GM19328 (cell line): ENCODE data around the gene NXF1.
"Not testable (repeated sequence)": the region's sequence is repeated elsewhere in the genome, so short reads cannot be mapped to it uniquely, and the experiment has no call there.

Experiments used
- ATAC-seq: cut with Tn5 transposase; IDR thresholded peaks from one replicate; pipeline ENCODE4 v1.9.1; 2021; ENCODE audit warnings: mild to moderate bottlenecking, moderate library complexity; ENCODE audit not compliant: unreplicated experiment

NXF1 gene

GRCh38 chr11:62788991-62789390, 16.2 kb downstream of the NXF1 start:
- no peak for ATAC-seq

- peak; percentile 57 for ATAC-seq
These were observed 18.1 kb downstream of the NXF1 start, which contains the start of gene TMEM179B for GRCh38 chr11:62787005-62787759. TSS of gene TMEM179B (plus strand) at chr11:62787402. CDS start at chr11:62787432, 30 bp downstream.

DNA sequence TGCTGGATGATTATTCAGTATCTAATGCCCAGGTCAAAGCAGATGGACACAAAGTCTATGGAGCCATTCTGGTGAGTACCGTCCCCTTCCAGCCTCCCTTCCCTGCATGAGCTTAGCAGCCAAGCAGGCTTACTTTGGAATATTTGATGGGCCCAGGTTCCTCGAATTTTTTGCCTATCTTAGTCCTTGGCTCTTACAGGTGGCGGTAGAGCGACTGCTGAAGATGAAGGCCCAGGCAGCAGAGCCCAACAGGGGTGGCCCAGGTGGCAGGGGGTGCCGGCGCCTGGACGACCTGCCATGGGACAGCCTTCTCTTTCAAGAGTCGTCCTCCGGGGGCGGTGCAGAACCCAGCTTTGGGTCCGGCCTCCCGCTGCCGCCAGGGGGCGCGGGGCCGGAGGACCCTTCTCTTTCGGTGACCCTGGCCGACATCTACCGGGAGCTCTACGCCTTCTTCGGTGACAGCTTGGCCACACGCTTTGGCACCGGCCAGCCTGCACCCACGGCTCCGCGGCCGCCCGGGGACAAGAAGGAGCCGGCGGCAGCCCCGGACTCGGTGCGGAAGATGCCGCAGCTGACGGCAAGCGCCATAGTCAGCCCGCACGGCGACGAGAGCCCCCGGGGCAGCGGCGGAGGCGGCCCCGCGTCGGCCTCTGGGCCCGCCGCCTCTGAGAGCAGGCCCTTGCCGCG, 18.8 kb downstream of the NXF1 start:
- ATAC-seq = peak; percentile 49

GRCh38 chr11:62782753-62783152, 22.5 kb downstream of the NXF1 start:
- no peak for ATAC-seq

GRCh38 chr11:62778441-62778840, 26.8 kb downstream of the NXF1 start:
- no peak for ATAC-seq

GRCh38 chr11:62777389-62777788, 27.9 kb downstream of the NXF1 start:
- ATAC-seq = no peak

GRCh38 chr11:62775646-62776045, 29.6 kb downstream of the NXF1 start:
- ATAC-seq = no peak

- no peak for ATAC-seq
These were observed 30.8 kb downstream of the NXF1 start for GRCh38 chr11:62774407-62774806.

GRCh38 chr11:62771144-62772021, 33.9 kb downstream of the NXF1 start, which contains the start of gene TAF6L:
TSS of gene TAF6L (plus strand) at chr11:62771396. CDS start at chr11:62775784, 4,388 bp downstream.
- peak; percentile 87 for ATAC-seq

- ATAC-seq = peak; percentile 6
These were observed 34.5 kb downstream of the NXF1 start for GRCh38 chr11:62770778-62771143.

- ATAC-seq = not testable (repeated sequence)
These were observed 44.4 kb downstream of the NXF1 start for GRCh38 chr11:62760867-62761227.

GRCh38 chr11:62757846-62758788, 47.1 kb downstream of the NXF1 start:
- ATAC-seq = no peak

- ATAC-seq = no peak
These were observed 50.1 kb downstream of the NXF1 start for GRCh38 chr11:62755086-62755615.

DNA sequence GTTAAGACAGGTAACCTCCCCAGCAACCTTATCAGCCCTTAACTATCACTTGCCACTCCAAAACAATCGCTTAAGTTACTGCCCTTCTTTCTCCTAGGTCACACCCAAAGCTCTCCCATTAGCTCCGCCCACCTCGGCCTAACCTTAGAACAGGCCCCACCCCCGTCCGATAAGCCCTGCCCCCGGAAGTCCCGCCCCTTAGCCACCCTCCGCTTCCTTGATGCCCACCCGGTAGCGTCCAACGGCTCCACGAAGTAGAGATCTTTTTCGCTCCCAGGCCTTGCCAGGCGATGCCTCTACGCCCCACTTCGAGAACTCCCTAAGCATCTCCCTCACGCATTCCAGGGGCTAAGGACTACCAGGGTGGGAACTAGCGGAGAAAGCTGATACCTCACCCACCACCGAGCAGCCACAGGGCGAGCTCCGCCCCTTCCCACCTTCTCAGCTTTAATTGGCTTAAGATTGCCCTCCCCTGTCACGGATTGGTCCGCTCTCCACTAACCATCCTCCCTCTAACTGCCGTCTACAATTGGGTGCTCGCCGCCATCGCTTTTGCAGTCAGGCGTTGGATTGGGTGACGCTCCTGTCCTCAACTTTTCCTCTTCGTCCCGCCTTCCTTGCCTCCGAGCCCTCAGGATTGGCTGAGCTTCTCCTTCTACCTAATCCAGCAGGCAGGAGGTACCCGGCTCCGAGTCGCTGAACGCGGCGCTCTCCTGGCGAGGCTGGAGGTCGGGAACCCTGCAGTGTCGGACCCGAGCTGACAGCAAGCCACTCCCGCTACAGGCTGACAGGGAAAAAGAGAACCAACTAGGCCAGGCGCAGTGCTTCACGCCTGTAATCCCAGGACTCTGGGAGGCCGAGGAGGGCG, 51.3 kb downstream of the NXF1 start, which contains the start of gene ZBTB3:
TSS of gene ZBTB3 (minus strand) at position 425 of the 868 bp plus-strand sequence. CDS start 496 bp downstream, outside the sequence.
- ATAC-seq = peak; percentile 94

GRCh38 chr11:62752994-62753735, 52.1 kb downstream of the NXF1 start:
- ATAC-seq = no peak

DNA sequence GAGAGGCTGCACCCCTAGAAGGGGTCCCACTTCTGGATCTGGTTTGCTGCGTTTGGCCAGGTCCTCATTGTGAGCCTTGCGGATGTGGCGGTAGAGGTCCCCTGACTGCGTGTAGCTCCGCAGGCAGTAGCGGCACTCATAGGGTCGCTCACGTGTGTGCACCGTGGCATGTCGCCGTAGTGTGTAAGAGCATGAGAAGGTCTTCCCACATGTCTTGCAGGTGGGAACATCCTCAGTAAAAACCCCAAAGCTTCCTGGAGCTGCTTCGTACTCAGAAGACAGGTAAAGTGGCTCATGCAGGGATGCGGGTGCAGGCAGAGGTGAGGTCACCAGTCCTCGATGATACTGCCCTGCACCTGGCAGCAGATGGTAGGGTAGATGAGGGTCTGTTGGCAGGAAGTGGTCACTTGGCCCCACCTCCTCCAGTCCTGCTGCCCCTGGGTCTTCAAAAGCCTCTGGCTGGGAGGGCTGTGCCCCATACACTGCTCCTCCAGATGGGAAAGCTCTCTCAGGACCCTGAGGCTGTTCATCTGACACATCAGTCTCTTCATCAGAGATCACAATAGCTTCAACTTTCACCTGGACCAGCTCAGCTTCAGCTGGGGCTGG, 53.0 kb downstream of the NXF1 start:
- ATAC-seq = no peak

DNA sequence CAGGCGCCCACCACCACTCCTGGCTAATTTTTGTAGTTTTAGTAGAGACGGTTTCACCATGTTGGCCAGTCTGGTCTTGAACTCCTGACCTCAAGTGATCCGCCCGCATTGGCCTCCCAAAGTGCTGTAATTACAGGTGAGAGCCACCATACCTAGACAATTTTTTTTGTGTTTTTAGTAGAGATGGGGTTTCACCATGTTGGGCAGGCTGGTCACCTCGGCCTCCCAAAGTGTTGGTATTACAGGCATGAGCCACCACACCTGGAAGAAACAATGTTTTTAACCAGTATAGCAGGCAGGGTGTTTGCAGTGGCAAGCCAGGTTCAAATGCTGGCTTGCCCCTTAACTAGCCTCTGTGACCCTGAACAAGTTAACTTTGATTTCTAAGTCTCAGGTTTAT, 55.3 kb downstream of the NXF1 start:
- ATAC-seq = not testable (repeated sequence)
